Activated B cell treated with CpG ODN at 0.5 μM for 24 hours (primary cell): Measurements from ENCODE around the gene SPATA9. TPM values are rescaled to one million over a fixed set of nuclear protein-coding genes. Genes with fewer than 3 reads are reported as not detected.
"Not testable (repeated sequence)": the region's sequence is repeated elsewhere in the genome, so short reads cannot be mapped to it uniquely, and the experiment has no call there.

Experiments used
- ATAC-seq: fragments of 200-7000 bp; cut with Tn5 transposase; one replicate; pipeline ENCODE4 v1.10.0; 2021; ENCODE audit warnings: low read depth, mild to moderate bottlenecking, moderate library complexity
- CTCF ChIA-PET: fragments of 350-600 bp; sonication (Branson Sonifier 250); formaldehyde crosslinking; loops from one replicate; lab custom pipeline; 2021; ENCODE audit warnings: antibody characterized with exemption; lab: Charles Lee
- POLR2A ChIA-PET: fragments of 350-600 bp; sonication (Branson Sonifier 250); formaldehyde crosslinking; loops from one replicate; lab custom pipeline; 2021; ENCODE audit warnings: antibody characterized with exemption; lab: Charles Lee
- DNase-seq: peaks from one replicate; pipeline ENCODE4 v3.0.0; 2022
- H3K27ac Mint-ChIP-seq: one replicate; pipeline ENCODE4 v1.8.0; 2020; ENCODE audit warnings: mixed read lengths
- H3K27me3 Mint-ChIP-seq: one replicate; pipeline ENCODE4 v1.8.0; 2021; ENCODE audit warnings: mixed read lengths
- H3K36me3 Mint-ChIP-seq: one replicate; pipeline ENCODE4 v1.8.0; 2021; ENCODE audit warnings: low read depth, mixed read lengths
- H3K4me1 Mint-ChIP-seq: one replicate; pipeline ENCODE4 v1.8.0; 2021; ENCODE audit warnings: mixed read lengths
- H3K4me3 Mint-ChIP-seq: one replicate; pipeline ENCODE4 v1.8.0; 2020; ENCODE audit warnings: mild to moderate bottlenecking, mixed read lengths
- H3K9me3 Mint-ChIP-seq: one replicate; pipeline ENCODE4 v1.8.0; 2020; ENCODE audit warnings: mixed read lengths
- CTCF ChIP-seq: fragments of 200-600 bp; IDR thresholded peaks from one replicate; pipeline ENCODE4 v1.8.0; 2022; ENCODE audit warnings: antibody characterized with exemption, mild to moderate bottlenecking
- intact Hi-C: fragments of 100-400 bp; cut with micrococcal nuclease; formaldehyde crosslinking; loops from one replicate; pipeline ENCODE4 v1.15.1; 2024
- total RNA-seq: library from RNA; stranded (reverse); gene quantifications from 2 replicates; pipeline ENCODE4 v1.2.3, GENCODE V29; 2022

SPATA9 gene
- total RNA-seq, 1 donor from 2014 or later: not detected

GRCh38 chr5:95647886-95648860 lies 34.6 kb downstream of the SPATA9 start:
- POLR2A ChIA-PET: interaction anchor here (1.2 to 2.5 kb wide), 7 partner anchors 26 to 1014 kb away, joined by 5 to 20 read pairs (median 8); partner anchors contain the start of genes ARSK, CAST, ELL2 and SKIC3
- H3K36me3 Mint-ChIP-seq: peaks cover 4% of the 10 kb centered on the region
- ATAC-seq: no peak
- H3K9me3 Mint-ChIP-seq: no peaks in the 10 kb centered on the region
- TF ChIP-seq CTCF: no peak
- H3K27ac Mint-ChIP-seq: no peak overlapping the region
- CTCF ChIA-PET: interaction anchor here (2.0 to 4.0 kb wide), 2 partner anchors 16 to 195 kb away, joined by 9 to 26 read pairs; no protein-coding TSS in a partner anchor
- H3K4me1 Mint-ChIP-seq: peaks cover 26% of the 10 kb centered on the region
- no peak for DNase-seq
- H3K27me3 Mint-ChIP-seq: no peaks in the 10 kb centered on the region
- H3K4me3 Mint-ChIP-seq: peak overlapping the region; percentile 11
- intact Hi-C loops: loop anchor here (2.0 kb wide), 1 partner anchor 83 kb away; the partner anchor contains the start of gene RHOBTB3

- Mint-ChIP-seq H3K4me1 (peaks cover 26% of the 10 kb centered on the region), H3K36me3 (no peaks in the 10 kb centered on the region), H3K27ac (peak within 1 kb of the TSS; percentile 87), H3K27me3 (no peaks in the 10 kb centered on the region), H3K4me3 (peak within 1 kb of the TSS; percentile 86), H3K9me3 (no peaks in the 10 kb centered on the region)
- CTCF ChIA-PET: interaction anchor here (0.6 to 5.6 kb wide), 11 partner anchors 17 to 202 kb away, joined by 3 to 69 read pairs (median 4); partner anchors contain the start of genes ARSK, RHOBTB3 and SKIC3
- no peak for TF ChIP-seq CTCF
- POLR2A ChIA-PET: interaction anchor here (0.8 to 2.5 kb wide), 19 partner anchors 13 to 1016 kb away, joined by 3 to 20 read pairs (median 7); partner anchors contain the start of genes ARSK, CAST, ELL2 and GLRX
- DNase-seq: peak; percentile 97
- ATAC-seq: peak; percentile 96
- intact Hi-C loops: loop anchor here (1.0 to 2.0 kb wide), 10 partner anchors 14 to 1537 kb away; partner anchors contain the start of genes ELL2, GPR150, RHOBTB3 and RIOK2
Observed at GRCh38 chr5:95646569-95647431, 36.0 kb downstream of the SPATA9 start, which contains the start of gene RFESD. TSS of gene RFESD (plus strand) at chr5:95646777. CDS start at chr5:95652272, 5,495 bp downstream.

GRCh38 chr5:95646226-95646568 lies 36.6 kb downstream of the SPATA9 start:
- DNase-seq, ATAC-seq, H3K27me3 Mint-ChIP-seq, H3K36me3 Mint-ChIP-seq, H3K9me3 Mint-ChIP-seq: not testable (repeated sequence)
- ChIA-PET CTCF (interaction anchor here (1.0 to 5.6 kb wide), 6 partner anchors 18 to 197 kb away, joined by 3 to 69 read pairs (median 6); no protein-coding TSS in a partner anchor), POLR2A (interaction anchor here (0.8 to 2.5 kb wide), 17 partner anchors 13 to 1016 kb away, joined by 3 to 20 read pairs (median 7); partner anchors contain the start of genes ARSK, CAST, ELL2 and GLRX)
- Mint-ChIP-seq H3K27ac (peak overlapping the region; percentile 87), H3K4me3 (peak overlapping the region; percentile 86), H3K4me1 (peaks cover 26% of the 10 kb centered on the region)
- intact Hi-C loops: loop anchor here (1.0 to 2.0 kb wide), 10 partner anchors 14 to 1537 kb away; partner anchors contain the start of genes ELL2, GPR150, RHOBTB3 and RIOK2

- H3K36me3 Mint-ChIP-seq: no peaks in the 10 kb centered on the region
- peak overlapping the region; percentile 43 for H3K27ac Mint-ChIP-seq
- H3K4me1 Mint-ChIP-seq: peaks cover 26% of the 10 kb centered on the region
- intact Hi-C loops: loop anchor here (1.0 kb wide), 6 partner anchors 20 to 957 kb away; no protein-coding TSS in a partner anchor
- peak; percentile 17 for TF ChIP-seq CTCF
- no peaks in the 10 kb centered on the region for H3K9me3 Mint-ChIP-seq
- no peaks in the 10 kb centered on the region for H3K27me3 Mint-ChIP-seq
- ChIA-PET POLR2A (interaction anchor here (0.7 kb wide), 1 partner anchor 137 kb away, joined by 5 read pairs; no protein-coding TSS in a partner anchor), CTCF (interaction anchor here (0.6 to 5.6 kb wide), 14 partner anchors 9 to 957 kb away, joined by 3 to 69 read pairs (median 4); no protein-coding TSS in a partner anchor)
- no peak overlapping the region for H3K4me3 Mint-ChIP-seq
- DNase-seq (no peak), ATAC-seq (no peak)
Observed at GRCh38 chr5:95644351-95645042, 38.3 kb downstream of the SPATA9 start.
